ENCODE data around the gene SAPCD1.
A peak's percentile ranks its signal among the peaks of the same experiment; 100 is the strongest.
"Not testable (repeated sequence)": the region's sequence is repeated elsewhere in the genome, so short reads cannot be mapped to it uniquely, and the experiment has no call there.

SAPCD1 gene

DNA sequence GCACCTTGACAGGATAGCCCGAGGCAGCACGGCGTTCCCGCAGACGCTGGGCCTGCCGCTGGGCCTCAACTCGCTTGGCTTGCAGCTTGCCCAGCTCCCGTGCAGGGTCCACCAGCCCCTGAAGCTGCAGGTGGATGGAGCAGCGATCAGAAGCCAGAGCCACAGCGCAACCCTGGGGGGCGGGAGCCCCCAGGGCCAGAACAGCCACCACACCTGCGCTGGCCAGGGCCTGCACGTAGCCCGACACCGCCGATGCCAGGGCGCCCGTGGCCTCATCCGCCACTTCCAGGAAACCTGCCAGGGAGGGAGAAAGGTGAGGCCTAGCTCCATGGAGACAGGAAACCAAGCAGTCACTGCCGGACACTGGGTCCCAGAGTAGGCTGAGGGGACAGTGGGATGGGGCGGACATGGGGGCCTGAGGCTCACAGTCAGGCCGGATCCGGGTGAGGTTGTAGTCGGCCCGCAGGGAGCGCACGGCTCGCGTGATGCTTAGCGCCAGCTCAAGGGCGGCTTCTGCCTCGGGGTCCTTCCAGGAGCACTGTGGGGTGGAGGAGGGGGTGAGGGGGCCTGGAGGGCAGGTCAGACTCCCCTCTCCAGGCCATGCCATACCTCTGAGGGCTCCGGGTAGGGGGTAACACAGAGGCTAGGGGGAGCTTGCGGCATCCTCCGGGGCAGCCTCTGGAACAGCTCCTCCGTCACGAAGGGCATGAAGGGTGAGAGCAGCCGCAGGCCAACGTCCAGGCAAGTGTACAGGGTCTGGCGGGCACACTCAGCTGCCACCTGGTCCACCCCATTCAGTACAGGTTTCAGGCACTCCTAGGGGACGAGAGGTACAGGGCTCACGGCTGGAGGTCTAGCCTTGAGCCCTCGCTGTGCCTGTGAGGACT lies 16.8 kb downstream of the SAPCD1 start:
- no peak for DNase-seq

DNA sequence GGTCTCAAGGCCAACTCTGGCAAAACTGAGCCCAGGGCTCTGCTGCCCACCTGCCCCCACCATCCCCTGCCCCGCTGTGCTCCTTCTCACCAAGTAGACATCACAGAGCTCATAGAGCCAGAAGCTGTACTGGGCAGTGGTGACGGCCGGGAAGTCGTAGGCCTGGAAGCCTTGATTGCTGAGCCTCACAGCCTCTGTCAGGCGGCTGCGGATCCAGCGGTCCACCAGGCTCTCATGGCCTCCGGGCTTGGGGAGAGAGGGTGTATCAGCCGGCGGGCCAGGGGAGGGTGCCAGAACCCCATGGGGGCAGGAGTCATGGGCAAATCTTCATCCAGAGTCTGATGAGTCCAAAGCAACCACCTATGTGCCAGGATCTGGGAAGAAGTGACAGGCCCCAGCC lies 17.5 kb downstream of the SAPCD1 start:
- DNase-seq = no peak

DNA sequence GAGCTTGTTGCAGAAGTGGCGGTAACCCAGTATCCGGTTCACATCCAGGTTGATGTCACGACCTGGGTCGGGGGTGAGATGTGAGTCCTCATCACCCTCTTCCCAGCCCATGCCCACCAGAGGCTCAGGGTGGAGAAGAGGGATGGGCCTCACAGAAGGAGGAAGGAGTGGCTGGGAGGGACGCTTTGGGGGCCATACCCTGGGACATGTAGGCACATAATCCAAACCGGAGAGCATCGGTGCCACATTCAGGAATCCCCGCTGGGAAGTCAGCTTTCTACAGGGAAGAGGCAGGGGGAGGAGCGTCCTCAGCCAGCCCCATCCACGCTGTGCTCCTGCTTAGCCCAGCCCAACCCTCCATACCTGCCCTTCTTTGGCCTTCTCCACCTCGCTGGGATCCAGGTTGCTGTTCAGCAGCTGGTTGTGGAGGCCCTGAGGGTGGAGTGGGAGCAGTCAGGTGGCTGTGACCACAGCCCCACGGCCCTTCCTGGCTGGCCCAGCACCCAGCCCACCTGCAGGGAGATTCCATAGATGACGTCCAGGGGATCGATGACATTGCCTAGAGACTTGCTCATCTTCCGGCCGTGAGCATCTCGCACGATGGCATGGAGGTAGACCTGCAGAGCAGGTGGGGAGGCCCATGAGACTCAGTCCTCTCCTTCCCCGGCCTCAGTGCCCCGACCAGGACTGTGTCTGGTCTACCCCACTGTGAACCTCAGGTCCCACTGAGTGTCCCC lies 18.2 kb downstream of the SAPCD1 start:
- DNase-seq = no peak

DNA sequence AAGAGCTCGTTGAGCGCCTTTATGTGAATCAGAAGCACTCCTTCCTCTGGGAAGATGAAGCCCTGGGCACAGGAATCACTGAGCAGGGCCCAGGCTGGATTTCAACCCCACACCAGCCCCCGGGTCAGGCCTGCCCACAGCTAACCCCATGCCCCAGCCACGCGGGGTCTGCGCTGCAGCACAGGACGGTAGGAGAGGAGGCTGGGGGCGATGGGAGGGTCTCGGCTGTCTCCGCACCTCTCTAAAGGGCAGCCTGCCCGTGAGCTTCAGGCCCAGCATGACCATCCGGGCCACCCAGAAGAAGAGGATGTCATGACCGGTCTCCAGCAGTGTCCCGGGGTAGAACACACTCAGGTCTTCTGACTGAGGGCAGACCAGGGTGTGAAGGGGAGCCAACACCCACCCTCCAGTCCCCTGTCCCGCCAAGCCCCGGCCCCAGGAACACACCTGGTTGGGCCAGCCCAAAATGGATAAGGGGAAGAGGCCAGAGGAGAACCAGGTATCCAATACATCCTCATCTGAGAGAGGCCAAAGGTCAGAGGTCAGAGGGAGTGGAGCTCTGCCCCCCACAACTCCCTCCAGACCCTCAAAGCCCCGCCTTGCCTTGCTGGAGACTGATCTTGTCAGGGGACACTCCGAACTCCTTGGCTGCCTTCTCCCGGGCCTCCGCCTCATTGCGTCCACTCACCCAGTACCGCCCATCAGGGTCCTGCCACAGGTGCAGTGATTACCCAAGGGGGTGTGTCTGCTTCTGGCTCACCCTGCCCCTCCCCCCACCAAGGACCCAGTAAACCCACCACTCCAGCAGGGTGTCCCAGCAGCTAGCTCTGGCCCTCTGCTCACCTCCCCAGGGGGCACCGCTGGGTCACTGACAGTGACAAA lies 19.0 kb downstream of the SAPCD1 start:
- DNase-seq = no peak

DNA sequence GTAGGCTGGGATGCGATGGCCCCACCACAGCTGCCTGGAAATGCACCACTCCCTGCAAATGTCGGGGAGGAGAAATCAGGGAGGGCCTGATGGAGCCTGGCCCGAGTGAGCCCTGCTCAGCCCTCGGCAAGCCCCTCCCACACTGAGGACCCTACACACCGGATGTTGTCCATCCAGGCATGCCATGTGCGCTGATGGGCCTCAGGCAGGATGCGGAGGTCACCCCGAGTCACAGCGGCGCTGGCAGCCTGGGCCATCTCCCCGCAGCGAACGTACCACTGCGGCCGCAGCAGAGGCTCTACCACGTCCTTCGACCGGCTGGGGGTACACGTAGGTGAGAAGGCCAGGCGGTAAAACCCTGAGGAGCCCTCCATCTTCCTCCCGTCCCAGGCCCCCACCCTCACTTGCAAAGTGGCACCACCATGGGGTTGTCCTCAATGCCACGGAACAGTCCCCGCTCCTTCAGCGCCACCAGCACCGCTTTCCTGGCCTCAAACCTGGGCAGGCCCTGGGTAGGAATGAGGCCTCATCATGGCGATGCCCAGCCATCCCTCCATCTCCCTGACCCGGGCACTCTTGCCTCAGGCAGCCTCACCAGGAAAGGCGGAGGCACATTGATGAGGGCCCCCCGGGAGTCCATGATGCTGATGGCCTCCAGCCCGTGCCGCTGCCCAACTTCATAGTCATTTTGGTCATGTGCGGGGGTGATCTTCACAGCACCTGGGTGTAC lies 19.8 kb downstream of the SAPCD1 start:
- no peak for DNase-seq

DNA sequence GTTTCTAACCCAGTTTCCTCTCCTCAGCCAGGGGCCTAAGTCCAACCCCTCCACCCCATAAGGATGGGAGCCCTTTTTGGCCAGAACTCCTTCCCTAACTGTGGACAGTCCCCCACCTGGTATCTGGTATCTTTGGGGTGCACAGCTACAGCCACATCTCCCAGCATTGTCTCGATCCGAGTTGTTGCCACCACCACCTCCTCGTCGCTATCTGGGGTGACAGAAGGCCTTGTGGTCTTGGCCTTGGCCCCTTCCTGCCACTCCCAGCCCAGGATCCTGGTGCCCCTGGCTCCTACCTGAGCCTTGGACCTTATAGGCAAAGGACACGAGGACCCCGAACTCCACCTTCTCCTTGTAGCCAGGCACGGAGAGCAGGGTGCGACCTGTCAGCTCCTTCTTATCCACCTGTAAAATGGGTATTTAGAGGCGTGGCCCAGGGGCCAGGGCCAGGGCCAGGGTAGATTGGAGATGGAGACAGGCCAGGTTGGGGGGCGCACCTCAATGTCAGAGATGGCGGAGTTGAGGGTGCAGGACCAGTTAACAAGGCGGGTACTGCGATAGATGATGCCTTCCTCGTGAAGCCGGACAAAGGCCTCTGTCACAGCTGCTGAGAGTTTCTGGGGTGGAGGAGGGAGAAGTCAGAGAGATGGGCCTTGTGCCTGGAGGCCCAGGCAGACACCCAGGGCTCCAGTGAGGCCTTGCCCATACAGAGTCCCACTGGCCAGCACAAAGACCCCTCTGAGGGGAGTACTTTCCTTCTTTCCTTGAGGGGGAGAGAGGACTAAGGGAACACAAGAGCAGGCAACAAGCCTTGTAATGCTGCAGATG lies 21.9 kb downstream of the SAPCD1 start:
- no peak for DNase-seq

DNA sequence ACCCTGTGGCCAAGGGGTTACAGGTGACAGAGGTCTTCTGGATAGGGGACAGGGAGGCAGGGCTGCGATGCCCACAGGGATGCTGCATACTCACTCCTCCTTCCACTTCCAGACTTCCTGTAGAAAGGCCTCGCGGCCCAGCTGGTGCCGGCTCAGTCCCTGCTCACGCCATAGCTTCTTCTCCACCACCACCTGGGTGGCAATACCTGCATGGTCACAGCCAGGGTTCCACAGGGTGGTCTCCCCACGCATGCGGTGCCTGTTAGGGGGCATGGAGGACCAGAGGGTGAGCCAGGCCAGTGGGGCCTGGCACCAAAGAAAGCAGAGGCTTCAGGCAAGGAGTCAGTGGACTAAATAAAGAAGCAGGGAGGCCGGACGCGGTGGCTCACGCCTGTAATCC lies 23.0 kb downstream of the SAPCD1 start:
- DNase-seq = no peak

DNA sequence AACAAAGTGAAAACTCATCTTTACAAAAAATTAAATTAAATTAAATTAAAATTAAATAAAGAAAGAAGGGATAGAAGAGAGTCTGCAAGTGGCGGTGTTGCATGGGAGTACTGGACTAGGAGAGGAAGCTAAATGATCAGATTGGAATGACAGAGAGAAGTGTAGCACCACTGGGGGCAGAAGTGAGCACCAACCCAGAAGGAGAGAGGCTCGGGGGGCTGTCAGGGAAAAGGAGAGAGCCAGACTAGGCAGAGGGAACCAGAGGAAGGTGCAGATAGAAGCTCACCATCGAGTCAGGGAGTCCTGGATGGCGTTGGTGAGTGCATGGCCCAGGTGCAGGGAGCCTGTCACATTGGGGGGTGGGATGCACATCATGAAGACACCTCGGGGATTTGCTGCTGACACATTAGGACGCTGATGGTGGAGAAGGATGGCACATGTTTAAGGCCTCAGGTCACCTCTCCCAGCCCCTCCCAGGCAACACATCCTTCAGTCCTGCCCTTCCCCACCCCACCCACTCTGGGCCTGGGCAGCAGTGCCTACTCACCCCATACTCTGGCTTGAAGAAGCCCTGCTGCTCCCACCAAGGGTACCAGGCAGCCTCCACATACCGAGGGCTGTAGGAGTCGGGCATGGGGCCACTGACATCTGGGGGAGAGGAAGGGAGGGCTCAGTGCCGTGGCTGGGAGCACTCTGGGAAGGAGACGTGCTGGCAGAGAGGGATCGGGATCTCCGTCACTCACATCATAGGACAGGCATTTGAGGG lies 29.1 kb downstream of the SAPCD1 start:
- DNase-seq = peak; percentile 50 to 62

DNA sequence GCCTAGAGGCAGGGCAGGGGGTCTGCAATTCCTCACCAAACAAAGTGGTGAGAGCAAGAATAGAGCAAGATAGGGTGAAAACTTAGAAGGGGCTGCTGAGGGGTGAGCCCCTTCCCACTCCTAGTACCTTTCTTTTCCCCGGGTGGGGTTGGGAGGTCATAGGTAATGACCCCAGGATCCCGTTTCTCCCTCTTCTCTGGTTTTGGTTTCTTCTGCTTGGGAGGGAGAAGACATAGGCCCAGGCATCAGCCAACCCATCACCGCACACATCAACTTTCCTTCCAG lies 29.6 kb downstream of the SAPCD1 start:
- no peak for DNase-seq

DNA sequence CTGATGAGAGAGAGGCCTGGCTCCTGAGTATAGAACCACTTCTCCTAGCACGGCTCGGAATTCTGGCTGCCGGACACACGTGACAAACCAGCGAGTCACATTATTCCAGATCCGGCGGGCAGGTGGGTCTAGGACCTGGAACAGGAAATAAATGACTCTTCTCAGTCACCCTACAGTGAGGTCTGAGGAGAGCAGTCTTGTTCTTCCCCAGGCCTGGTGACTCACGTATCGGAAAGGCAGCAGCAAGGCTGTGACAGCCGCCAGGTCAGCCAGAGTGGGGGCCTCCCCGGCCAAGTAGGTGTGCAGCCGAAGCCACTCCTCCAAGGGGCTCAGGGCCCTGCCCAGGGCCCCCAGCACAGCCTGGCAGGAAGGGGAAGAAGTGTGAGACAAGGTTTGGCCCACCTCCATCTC lies 30.3 kb downstream of the SAPCD1 start:
- DNase-seq = no peak

DNA sequence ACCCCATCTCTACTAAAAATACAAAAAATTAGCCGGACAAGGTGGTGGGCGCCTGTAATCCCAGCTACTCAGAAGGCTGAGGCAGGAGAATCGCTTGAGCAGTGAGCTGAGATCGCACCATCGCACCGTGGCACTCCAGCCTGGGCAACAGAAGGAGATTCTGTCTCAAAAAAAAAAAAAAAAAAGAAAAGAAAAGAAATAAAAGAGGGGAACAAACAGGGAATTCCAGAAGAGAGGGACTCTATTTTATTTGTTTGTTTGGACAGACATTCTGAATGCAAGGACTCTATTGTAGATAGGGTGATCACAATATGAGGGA lies 31.4 kb downstream of the SAPCD1 start:
- not testable (repeated sequence) for DNase-seq

DNA sequence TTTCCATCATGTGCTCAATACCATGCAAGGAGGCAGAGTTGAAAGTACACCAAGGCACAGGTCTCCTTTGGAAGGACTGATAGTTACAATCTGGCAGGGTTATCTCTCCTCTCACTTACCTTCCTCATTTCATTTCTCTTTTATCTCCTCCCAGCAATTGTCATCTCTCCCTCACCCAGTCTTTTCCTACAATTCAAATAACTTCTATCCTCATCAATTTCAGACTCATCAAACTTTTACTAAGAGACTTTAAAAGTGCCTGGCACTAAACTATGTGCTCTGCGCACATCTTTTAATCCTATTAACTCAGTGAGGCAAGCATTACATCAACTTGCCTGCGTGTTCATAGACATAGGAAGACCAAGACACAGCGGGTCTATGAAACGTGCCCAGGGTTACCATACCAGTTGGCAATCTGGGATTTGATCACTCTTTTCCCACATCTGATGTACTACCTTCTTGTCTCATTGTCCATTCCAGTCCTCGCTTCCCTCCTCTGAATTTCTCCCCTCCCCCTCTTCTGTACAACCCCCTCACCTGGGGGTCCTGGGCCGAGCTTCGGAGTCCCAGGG lies 31.9 kb downstream of the SAPCD1 start:
- DNase-seq = no peak

DNA sequence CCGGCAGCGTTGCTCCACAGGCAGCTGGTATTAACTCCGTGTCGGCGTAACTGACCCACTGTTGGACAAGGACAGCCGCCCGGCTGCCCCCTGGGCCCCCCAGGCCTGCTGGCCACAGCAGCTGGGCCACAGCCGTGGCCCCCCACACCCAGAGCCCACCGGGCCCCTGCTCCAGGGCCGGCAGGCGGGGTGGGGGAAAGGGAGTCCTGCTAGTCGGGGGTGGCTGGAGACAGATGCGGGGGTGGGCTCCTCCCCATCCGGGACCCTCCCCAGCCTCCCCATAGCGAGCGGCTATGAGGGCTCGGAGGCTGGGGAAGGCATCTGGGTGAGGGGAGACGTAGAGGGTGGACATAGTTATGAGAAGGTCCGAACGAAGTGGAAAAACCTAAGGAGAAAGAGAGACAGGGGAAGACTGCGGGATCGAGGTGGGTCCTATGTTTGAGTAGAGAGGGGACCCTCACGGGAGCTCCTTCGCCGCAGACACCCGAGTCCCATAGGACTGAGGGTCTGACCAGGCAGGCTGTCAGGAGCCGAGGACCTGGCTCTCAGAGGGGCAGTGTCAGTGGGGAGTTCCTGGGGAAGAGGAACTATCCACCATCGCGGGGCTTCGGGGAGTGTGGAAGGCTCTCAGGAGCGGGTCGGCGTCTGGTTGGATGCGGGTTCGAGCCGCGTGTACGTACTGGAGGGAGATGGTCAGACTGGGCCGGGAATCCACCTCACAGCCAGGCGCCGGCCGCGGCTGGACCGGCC lies 32.6 kb downstream of the SAPCD1 start:
- DNase-seq = no peak

DNA sequence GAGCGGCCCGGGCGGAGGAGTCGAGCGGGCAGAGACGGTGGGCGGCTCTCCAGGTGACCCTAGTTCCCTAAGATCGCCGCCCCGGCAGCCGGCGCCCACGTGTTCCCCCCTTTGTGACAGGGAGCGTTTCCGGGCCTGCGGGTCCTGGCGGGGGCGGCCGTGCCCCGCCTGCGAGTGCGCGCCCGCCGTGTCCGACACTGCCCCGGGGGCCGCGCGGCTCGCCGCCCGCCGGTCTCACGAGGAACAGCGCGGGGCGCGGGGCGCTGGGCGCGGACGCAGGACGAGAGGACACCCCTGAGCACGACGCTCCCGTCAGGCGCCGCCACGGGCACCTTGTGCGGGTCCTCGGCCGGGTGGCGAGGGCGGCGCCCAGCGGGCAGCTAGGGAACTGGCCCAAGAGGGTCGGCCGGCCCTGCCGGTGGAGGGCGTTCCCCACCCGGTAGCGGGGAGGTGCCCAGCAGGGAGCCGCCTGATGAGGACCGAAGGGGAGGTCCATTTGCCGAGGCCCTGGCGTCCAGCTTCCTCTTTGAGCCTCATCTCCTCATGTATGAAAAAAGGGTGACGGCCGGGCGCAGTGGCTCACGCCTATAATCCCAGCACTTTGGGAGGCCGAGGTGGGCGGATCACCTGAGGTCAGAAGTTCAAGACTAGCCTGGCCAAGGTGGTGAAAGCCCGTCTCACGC lies 33.3 kb downstream of the SAPCD1 start, which contains the start of gene VARS1:
TSS of gene VARS1 (minus strand) at position 137 of the 683 bp plus-strand sequence. CDS start 535 bp downstream, outside the sequence.
- peak; percentile 88 to 90 for DNase-seq

DNA sequence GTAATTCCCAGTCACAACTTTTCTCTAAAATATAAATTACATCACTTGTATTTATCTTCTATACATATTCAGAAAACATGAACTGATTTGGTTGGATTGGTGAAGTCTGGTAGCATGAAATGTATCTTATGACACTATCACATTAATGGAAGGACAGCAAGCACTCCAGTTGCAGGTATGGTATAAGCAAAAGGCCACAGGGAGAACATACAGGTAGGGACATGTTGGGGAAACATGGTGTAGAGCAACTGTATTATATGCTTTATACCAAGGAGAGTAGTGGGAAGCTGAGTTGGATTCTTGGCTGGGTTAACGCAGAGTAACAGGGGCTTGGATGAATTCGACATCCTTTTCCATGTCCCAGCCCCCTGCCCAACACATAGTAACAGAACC lies 34.5 kb downstream of the SAPCD1 start:
- no peak for DNase-seq

DNA sequence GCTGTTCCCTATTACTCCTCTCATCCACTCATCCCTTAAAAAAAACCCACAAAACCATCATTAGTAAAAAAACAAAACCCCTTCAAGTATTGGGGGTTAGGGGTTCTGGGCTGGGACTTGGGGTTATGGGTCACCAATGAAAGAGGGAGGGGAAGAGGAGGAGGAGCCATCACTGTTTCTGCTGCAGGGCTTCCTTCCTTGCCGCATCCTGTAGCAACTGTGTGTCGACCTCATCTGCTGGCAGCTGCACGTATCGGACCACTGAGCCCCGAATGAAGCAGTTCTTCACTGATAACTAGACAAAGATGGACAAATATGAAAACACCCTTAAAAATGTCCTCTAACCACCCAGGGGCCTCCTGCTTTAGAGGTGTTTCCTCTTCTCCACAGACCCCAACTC lies 35.1 kb downstream of the SAPCD1 start:
- no peak for DNase-seq

DNA sequence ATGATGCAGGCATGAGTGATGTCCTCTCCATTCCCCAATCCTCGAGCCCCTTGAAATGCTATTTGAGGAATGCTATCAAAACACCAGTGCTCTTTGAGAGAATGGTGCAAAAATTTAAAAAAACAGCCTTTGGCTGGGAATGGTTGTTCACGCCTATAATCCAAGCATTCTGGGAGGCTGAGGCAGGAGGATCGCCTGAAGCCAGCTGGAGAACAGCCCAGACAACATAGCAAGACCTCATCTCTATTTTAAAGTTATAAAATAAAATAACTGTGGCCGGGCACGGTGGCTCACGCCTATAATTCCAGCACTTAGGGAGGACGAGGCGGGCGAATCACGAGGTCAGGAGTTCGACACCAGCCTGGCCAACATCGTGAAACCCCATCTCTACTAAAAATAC lies 37.3 kb downstream of the SAPCD1 start:
- DNase-seq = no peak

DNA sequence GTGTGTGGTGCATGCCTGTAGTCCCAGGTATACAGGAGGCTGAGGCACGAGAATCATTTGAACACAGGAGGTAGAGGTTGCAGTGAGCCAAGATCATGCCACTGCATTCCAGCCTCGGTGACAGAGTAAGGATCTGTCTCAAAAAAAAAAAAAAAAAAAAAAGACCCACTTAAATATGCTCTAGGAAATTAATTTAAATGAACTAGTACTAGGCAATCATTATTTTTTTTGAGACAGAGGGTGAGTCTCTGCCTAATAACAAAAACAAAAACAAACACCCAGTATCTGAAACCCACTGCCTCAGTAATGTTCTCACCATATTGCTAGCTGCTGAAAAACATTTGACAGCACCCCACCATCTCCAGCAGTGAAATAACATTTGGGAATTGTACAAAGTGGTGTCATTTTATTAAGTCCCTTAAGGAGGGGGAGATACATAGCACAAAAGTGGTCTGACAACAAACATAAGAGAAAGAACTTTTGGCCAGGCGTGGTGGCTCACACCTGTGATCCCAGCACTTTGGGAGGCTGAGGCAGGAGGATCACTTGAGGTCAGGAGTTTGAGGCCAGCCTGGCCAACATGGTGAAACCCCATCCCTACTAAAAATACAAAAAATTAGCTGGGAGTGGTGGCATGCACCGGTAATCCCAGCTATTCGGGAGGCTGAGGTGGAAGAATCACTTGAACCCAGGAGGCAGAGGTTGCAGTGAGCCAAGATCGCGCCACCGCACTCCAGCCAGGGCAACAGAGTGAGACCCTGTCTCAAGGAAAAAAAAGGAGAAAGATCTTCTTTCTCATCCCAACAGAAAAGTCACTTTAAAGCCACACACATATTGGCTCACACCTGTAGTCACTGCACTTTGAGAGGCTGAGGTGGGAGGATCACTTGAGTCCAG lies 38.8 kb downstream of the SAPCD1 start:
- not testable (repeated sequence) for DNase-seq

All from activated CD4-positive, alpha-beta T cell treated with anti-CD3 and anti-CD28 coated beads, Interleukin-2, amount 50 U/mL, for 48 hours (primary cell).